Loucy (cell line): ENCODE measurements around the gene SH3RF1.

Experiments
- H2AFZ ChIP-seq: fragments of 200-600 bp; sonication (generic); 2 replicates; pipeline ENCODE4 v1.6.0; 2016; ENCODE audit warnings: antibody characterized with exemption, mild to moderate bottlenecking, low read length, moderate library complexity
- H3F3A ChIP-seq: fragments of 200-600 bp; 2 replicates; pipeline ENCODE4 v1.6.0; 2016; ENCODE audit warnings: antibody characterized with exemption, low read depth, mild to moderate bottlenecking
- H3K27me3 ChIP-seq: fragments of 200-600 bp; sonication (generic); 2 replicates; pipeline ENCODE4 v1.6.1; 2014; ENCODE audit warnings: low read length, mild to moderate bottlenecking; ENCODE audit not compliant: insufficient read depth, poor library complexity, severe bottlenecking
- H3K36me3 ChIP-seq: fragments of 200-600 bp; sonication (generic); 2 replicates; pipeline ENCODE4 v1.6.1; 2016; ENCODE audit warnings: low read length; ENCODE audit not compliant: insufficient read depth
- H3K4me1 ChIP-seq: fragments of 200-600 bp; sonication (generic); 2 replicates; pipeline ENCODE4 v1.5.1; 2014; ENCODE audit warnings: low read length, mild to moderate bottlenecking; ENCODE audit not compliant: insufficient read depth, poor library complexity, severe bottlenecking
- H3K4me2 ChIP-seq: fragments of 200-600 bp; sonication (generic); 2 replicates; pipeline ENCODE4 v1.6.0; 2014; ENCODE audit warnings: antibody characterized with exemption, low read length, low read depth, mild to moderate bottlenecking; ENCODE audit not compliant: poor library complexity, severe bottlenecking
- H3K4me3 ChIP-seq: fragments of 200-600 bp; sonication (generic); 2 replicates; pipeline ENCODE4 v1.5.1; 2014; ENCODE audit warnings: low read length, mild to moderate bottlenecking, mixed read lengths; ENCODE audit not compliant: poor library complexity, severe bottlenecking
- H3K79me2 ChIP-seq: fragments of 200-600 bp; sonication (generic); 2 replicates; pipeline ENCODE4 v1.6.1; 2014; ENCODE audit warnings: low read length; ENCODE audit not compliant: insufficient read depth
- H3K9ac ChIP-seq: fragments of 200-600 bp; sonication (generic); 2 replicates; pipeline ENCODE4 v1.6.0; 2014; ENCODE audit warnings: mild to moderate bottlenecking, low read depth, low read length, moderate library complexity; ENCODE audit not compliant: poor library complexity, severe bottlenecking
- H3K9me2 ChIP-seq: fragments of 200-600 bp; sonication (generic); replicated peaks from 2 replicates; pipeline ENCODE4 v1.6.1; 2016; ENCODE audit warnings: low read depth, low read length, mixed read lengths
- H3K9me3 ChIP-seq: fragments of 200-600 bp; sonication (generic); 2 replicates; pipeline ENCODE4 v1.6.1; 2014; ENCODE audit warnings: mild to moderate bottlenecking, antibody characterized with exemption, low read length, low read depth; ENCODE audit not compliant: insufficient read depth
- H4K20me1 ChIP-seq: fragments of 200-600 bp; sonication (generic); 2 replicates; pipeline ENCODE4 v1.6.0; 2014; ENCODE audit warnings: antibody characterized with exemption, low read length, mild to moderate bottlenecking; ENCODE audit not compliant: insufficient read depth, poor library complexity, severe bottlenecking
- EZH2phosphoT487 ChIP-seq: fragments of 200-600 bp; IDR thresholded peaks from 2 replicates; pipeline ENCODE4 v1.6.1; 2018; ENCODE audit warnings: antibody characterized with exemption, mild to moderate bottlenecking, moderate library complexity, borderline replicate concordance
- TF ChIP-seq, protein P1 (sequence below): fragments of 200-600 bp; sonication (generic); conservative IDR thresholded peaks from 2 replicates; pipeline ENCODE4 v1.5.1; 2014; ENCODE audit warnings: mild to moderate bottlenecking, antibody characterized with exemption, low read length

The SH3RF1 gene

DNA sequence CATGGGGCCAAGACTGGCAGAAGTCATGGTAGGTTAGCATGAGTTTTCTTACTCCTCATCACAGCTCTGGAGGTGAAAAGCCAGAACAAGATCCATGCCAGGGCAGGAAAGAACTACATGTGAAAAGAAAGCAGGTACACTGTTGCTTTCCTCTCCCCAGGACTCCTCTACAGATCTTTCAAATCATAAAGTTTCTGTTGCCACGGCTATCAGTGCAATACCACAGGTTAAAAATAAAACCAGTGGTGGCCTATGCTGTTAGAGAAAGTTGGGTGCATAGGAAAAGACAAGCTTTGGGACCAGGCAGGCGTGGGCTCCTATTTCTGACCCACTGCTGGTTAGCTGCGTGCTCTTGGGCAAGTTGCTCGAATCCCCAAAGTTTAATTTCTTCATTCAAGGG, 81.4 kb downstream of the SH3RF1 start:
- H3F3A ChIP-seq = no peaks in the 10 kb centered on the region
- TF ChIP-seq EZH2phosphoT487 = no peak
- TF ChIP-seq, protein P1, sequence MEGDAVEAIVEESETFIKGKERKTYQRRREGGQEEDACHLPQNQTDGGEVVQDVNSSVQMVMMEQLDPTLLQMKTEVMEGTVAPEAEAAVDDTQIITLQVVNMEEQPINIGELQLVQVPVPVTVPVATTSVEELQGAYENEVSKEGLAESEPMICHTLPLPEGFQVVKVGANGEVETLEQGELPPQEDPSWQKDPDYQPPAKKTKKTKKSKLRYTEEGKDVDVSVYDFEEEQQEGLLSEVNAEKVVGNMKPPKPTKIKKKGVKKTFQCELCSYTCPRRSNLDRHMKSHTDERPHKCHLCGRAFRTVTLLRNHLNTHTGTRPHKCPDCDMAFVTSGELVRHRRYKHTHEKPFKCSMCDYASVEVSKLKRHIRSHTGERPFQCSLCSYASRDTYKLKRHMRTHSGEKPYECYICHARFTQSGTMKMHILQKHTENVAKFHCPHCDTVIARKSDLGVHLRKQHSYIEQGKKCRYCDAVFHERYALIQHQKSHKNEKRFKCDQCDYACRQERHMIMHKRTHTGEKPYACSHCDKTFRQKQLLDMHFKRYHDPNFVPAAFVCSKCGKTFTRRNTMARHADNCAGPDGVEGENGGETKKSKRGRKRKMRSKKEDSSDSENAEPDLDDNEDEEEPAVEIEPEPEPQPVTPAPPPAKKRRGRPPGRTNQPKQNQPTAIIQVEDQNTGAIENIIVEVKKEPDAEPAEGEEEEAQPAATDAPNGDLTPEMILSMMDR = no peak
- H3K4me1 ChIP-seq = no peaks in the 10 kb centered on the region
- no peak overlapping the region for H3K9ac ChIP-seq
- no peak overlapping the region for H3K4me2 ChIP-seq
- no peak overlapping the region for H2AFZ ChIP-seq
- H4K20me1 ChIP-seq = no peaks in the 10 kb centered on the region
- no peaks in the 10 kb centered on the region for H3K27me3 ChIP-seq
- H3K4me3 ChIP-seq = no peak overlapping the region
- H3K9me3 ChIP-seq = no peaks in the 10 kb centered on the region
- H3K79me2 ChIP-seq = no peaks in the 10 kb centered on the region
- no peaks in the 10 kb centered on the region for H3K9me2 ChIP-seq
- H3K36me3 ChIP-seq = no peaks in the 10 kb centered on the region

DNA sequence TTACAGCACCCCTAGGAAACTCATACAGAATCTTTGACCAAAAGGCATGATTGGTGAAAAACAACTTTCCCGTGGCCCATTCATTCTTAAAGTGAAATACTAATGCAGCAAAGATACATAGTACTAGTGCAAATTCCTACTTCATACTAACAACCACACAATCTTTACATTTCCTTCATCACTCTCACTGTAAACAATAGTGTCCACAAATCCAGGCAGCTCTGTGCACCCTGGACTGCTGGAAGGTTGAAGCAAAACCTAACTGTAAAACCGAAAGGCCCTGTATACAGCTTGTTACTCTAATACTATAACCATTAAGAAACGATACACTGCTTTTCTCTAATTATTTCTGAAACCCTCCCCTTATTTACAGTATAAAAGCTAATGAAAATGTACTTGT, 82.6 kb downstream of the SH3RF1 start:
- H3K9ac ChIP-seq = no peak overlapping the region
- no peaks in the 10 kb centered on the region for H3K9me2 ChIP-seq
- TF ChIP-seq EZH2phosphoT487 = no peak
- TF ChIP-seq, protein P1 = no peak
- no peaks in the 10 kb centered on the region for H3K36me3 ChIP-seq
- H3K4me1 ChIP-seq = no peaks in the 10 kb centered on the region
- no peaks in the 10 kb centered on the region for H4K20me1 ChIP-seq
- H3K4me2 ChIP-seq = no peak overlapping the region
- no peak overlapping the region for H3K4me3 ChIP-seq
- no peaks in the 10 kb centered on the region for H3K27me3 ChIP-seq
- no peak overlapping the region for H2AFZ ChIP-seq
- no peaks in the 10 kb centered on the region for H3F3A ChIP-seq
- no peaks in the 10 kb centered on the region for H3K9me3 ChIP-seq
- H3K79me2 ChIP-seq = no peaks in the 10 kb centered on the region

DNA sequence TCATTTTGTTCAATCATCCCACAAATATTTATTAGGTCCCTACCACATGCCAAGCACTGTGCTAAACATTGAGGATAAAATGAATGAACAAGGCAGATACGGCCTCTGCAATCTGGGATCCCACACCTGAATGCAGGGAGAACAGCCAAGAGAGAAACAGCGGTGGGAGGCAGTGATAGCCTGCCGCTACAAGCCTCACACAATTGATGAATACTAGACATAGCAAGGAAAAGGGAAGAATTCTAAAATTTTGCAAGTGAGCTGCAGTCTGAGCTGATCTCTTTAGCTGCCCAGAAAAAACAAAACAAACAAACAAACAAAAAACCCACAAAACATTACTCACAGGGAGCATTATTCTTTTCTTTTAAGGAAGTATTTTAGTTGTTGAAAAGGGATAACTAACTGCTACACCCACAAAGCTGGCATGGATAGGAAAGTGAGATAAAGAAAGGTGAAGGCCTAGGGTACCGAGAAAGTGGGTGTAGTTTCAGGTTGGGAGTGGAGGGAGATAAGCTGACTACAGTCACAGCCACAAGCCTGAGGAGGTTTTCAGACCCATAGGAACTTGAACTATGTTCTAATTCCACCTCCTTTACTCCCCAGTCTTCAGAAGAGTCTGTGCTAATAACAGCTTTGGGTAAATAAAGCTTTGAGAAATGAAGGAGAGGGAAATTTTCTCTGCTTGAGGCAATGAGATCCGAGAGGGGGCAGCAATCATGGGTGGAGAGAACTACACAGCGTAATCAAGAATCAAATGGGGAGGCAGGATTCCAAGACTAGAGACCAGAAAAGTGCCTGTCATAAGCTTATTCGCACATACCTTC, 85.4 kb downstream of the SH3RF1 start:
- H3F3A ChIP-seq = no peaks in the 10 kb centered on the region
- no peak overlapping the region for H3K4me3 ChIP-seq
- no peaks in the 10 kb centered on the region for H3K9me3 ChIP-seq
- no peak overlapping the region for H2AFZ ChIP-seq
- H3K4me2 ChIP-seq = no peak overlapping the region
- no peak overlapping the region for H3K9ac ChIP-seq
- no peaks in the 10 kb centered on the region for H3K9me2 ChIP-seq
- no peaks in the 10 kb centered on the region for H3K79me2 ChIP-seq
- H3K4me1 ChIP-seq = no peaks in the 10 kb centered on the region
- no peaks in the 10 kb centered on the region for H3K36me3 ChIP-seq
- no peaks in the 10 kb centered on the region for H4K20me1 ChIP-seq
- H3K27me3 ChIP-seq = no peaks in the 10 kb centered on the region
- TF ChIP-seq EZH2phosphoT487 = no peak
- TF ChIP-seq, protein P1 = no peak
